NCI-H2196 treated with DMSO at 0.1 percent for 48 hours (cell line): ENCODE measurements around the gene SYT1.
A peak's percentile ranks its signal among the peaks of the same experiment; 100 is the strongest.
"Not testable (repeated sequence)": the region's sequence is repeated elsewhere in the genome, so short reads cannot be mapped to it uniquely, and the experiment has no call there.

Experiments
- DNase-seq: peaks from one replicate; lab custom pipeline; 2025; ENCODE audit not compliant: unreplicated experiment; lab: John Stamatoyannopoulos, UW

The SYT1 gene

DNA sequence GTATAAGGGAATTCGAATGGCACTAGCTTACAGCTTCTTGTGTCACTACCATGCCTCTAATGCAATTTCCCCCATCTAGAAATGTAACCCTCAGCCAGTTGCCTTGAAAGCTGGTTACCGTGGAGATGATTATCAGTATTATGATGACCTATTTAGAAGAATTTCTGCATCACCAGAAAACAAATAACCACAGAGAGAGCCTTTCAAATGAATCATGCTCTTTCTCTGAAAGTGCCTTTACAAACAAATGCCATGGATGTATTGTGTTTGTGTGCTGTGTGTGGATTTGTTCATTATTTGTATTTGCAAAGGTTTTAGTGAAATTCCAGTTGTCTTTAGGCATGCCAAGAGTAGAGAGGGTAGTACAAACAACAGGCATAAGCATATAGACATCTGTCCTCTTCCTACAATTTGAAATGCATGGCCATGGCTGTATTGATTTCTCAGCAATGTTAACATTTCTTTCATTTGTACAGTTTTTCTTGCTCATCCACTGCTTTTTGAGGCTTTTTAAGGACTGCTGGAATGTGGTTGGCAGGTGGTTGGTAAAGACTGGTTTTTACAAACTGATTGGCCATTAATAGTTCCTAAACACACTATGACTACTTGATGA lies 559.6 kb downstream of the SYT1 start:
- peak; percentile 56 for DNase-seq

DNA sequence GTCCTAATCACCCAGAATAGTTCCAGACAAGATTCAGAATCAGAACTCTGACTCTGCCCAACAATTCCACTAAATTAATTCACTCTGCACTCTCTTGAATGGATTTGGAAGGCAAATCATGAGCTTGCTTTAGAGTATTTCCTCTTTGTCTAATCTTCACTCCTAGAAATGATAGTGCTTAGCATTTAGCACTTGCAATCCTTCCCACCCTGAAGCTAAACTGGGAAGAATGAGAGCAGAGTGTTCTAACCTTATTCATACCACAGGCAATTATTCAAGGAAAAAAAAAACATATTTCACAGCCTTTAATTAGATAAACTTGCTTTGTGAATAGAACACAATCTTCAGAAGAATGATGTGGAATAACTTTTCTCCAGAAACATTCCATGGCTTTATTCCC lies 561.5 kb downstream of the SYT1 start:
- DNase-seq: no peak

GRCh38 chr12:79426744-79427143 lies 562.2 kb downstream of the SYT1 start:
- not testable (repeated sequence) for DNase-seq

DNA sequence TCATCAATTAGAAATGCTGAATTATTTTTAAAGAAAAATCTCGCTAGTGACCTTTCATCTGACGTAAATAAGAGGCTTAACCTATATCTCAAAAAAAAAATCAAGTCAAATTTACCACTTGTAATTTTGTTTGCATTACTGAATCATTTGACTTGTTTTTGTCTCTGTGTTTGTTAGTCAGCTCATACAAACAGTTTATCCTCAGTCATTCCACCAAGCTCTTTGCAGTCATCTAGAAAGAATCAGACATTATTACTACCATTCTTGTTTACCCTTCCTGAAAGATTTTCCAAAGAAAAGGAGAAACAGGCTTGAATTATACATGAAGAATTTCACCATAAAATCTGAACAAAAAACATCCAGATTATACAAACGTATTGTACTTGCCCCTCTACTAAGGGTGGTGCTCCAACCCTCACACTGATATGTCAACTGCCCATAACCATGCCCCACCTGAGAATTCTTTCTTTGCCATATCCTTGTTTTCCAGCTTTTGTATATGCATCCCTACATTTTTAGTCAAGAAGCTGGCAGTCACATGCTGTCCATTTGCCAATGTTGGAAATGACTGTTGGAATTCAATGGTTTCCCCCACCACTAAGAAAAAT lies 569.0 kb downstream of the SYT1 start:
- no peak for DNase-seq

DNA sequence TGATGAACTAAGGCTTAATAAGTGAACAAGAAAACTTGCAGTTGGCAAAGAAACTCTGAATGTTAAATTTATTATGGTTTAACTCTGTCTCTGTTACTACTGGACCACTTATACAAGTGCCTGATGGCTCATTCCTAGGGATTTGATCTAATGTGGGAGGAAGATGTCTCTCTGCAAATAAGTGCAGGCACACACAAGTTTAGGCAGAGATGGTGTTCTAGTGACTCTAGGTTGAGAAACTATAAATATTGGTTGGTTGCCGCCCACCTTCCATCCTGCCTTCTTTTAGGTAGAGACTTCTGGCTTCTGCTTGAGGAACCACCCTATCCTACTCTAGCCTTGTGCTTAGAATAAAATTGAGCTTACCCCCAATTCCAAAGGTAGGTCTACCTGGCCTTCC lies 570.0 kb downstream of the SYT1 start:
- DNase-seq: no peak

DNA sequence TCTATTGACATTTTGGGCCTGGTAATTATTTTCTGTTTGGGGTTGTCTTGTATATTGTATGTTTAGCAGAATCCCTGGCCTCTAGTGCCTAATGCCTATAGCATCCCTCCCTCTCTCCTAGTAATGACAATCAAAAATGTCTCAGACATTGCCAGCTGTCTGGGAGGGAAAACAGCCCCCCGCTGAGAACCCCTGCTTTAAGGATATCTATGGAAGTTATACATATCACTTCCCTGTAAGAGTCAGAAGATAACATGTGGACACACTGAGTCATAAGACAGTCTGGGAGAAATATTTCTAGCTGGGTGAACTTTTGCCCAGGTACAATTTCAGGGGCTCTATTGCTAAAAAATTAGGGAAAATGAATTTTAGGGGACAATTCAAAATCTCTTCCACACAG lies 571.2 kb downstream of the SYT1 start:
- DNase-seq: no peak

GRCh38 chr12:79438480-79439174 lies 574.1 kb downstream of the SYT1 start:
- no peak for DNase-seq

GRCh38 chr12:79439175-79439825 lies 574.7 kb downstream of the SYT1 start:
- DNase-seq: no peak

GRCh38 chr12:79441534-79441933 lies 577.0 kb downstream of the SYT1 start:
- DNase-seq: no peak

DNA sequence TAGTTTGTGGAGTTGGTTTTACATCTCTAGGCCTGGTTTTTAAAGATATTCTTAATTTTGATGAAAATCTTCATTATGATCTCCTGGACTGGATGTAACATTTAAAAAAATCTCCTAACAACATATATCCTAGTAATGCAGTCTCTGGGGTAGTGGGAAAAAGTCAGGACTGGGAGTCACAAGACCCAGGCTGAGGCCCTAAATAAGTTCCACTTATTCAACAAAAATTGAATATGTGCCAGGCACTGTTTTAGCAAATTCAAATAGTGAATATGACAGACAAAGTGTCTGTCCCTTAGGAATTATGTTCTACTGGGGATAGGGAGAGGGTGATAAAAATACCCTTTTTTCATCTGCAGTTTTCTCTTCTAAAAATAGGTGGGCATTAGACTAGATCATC lies 577.8 kb downstream of the SYT1 start:
- no peak for DNase-seq

DNA sequence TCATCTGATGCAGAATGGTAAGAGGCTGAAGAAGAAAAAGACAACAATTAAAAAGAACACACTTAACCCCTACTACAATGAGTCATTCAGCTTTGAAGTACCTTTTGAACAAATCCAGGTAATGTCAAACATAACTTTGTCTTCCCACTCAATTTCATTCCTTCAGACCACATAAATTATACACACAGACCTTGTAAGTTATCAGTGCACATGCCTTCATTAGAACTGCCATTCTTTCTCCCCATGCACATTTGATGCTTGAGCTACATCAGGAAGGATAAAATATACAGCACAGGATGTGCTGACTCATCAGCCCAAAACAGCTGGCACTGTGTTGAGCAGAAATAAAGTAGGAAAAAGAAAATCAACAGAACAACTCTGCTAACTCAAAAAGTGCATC lies 579.5 kb downstream of the SYT1 start:
- no peak for DNase-seq

DNA sequence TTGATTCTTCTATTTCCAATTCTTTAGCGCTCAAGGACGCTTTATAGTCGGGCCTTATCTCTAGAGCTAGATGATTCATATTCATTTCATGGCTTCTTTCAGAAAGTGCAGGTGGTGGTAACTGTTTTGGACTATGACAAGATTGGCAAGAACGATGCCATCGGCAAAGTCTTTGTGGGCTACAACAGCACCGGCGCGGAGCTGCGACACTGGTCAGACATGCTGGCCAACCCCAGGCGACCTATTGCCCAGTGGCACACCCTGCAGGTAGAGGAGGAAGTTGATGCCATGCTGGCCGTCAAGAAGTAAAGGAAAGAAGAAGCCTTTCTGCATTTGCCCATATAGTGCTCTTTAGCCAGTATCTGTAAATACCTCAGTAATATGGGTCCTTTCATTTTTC lies 584.2 kb downstream of the SYT1 start:
- no peak for DNase-seq

DNA sequence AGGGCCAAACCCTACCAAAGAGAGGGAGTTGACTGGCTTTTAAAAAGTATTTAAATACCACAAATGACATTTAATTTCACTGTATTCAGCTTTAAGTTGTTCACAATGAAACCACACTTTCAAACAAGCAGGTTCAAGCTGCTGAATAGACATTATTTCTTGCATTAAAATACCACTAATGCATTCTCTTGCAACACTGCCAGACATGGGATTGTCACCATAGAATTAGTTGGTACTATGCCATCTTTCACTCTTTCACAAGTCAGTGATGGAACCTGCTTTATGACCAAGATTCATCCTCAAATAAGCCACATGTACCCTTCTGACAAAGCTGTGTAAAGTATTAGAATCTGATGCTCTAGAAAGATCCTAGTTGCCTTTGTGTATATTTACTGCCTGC lies 586.8 kb downstream of the SYT1 start:
- DNase-seq: no peak

- no peak for DNase-seq
Observed at GRCh38 chr12:79451978-79452377, 587.4 kb downstream of the SYT1 start.

GRCh38 chr12:79452906-79453305 lies 588.3 kb downstream of the SYT1 start:
- no peak for DNase-seq

GRCh38 chr12:79453820-79454219 lies 589.2 kb downstream of the SYT1 start:
- no peak for DNase-seq

DNA sequence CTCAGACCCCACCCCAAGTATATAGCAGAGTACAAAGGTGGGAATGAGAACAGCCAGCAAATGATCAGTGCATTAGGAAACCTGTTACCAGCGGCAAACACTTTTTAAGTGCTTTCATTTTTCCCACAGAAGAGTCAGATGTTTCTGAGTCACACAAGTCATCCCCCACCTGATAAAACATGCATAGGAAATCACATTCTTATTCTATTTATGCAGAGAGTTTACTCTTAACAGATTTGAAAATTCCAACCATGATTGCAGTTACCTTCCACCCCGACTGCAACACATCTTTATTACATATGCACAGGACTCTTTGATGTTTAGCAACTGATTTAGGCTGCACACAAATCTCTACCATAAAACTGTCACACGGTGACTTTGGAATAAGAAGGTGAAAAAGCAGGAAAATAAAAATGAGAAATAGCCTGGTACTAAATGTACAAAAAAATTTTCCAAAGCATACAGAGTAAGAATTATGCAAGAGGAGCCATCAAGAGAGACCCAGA lies 589.8 kb downstream of the SYT1 start:
- DNase-seq: no peak

DNA sequence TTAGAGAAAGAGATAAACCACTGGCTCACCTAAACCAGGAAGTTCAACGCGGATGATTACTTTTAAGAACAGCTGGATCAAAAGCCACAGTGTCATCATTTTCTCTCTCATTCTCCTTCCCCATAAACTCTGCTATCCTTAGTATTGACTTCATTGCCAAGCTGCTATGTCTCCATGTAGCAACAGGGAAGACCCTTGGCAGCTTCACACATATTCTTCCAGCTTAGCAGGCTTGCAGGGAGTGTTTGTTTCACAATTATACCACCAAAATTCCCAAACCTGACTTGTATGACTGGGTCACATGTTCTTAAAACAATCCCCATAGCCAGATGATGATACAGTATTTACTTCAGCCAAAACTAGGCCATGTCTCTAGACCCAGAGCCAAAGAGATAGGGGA lies 590.7 kb downstream of the SYT1 start:
- DNase-seq: no peak

DNA sequence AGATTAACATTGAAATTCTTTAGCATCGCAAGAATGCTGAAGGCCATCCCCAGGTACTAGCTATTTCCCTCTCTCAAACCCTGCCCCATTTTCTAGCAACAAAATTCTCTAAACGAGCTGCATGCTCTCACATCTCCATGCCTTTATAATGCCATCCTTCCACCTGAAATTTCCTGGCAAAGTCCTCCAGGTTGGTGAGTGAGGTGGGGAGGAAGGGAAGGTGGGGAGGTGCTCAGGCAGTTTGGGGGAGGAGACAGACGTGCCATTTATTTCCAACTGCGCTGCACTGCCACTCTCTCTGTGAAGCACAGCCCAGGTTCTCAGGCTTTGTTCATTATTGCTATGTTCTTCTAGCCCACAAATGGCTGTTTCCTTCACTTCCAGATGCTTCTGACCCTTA lies 617.7 kb downstream of the SYT1 start:
- DNase-seq: no peak

DNA sequence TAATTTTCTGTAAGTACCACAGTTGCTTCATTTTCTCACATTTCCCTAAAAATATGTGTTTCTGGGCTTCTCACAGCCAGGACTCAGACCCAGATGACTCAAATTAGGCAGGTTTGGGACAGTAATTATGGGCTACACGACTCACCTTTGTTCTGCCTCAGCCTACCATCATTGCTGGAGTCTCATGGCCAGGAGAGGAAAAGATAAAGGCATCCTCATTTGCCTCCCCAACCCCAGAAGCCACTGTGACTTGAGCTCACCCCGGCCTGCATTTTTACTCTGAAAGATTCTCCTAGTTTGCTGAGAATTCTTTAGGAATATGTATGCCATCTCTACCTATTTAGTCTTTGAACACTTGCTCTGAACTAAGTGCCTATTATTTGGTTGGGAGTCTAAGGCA lies 618.3 kb downstream of the SYT1 start:
- DNase-seq: no peak

- no peak for DNase-seq
Observed at GRCh38 chr12:79486154-79486553, 621.6 kb downstream of the SYT1 start.
